Natural killer cell (primary cell): ENCODE measurements around the gene LHB. TPM values are rescaled to one million over a fixed set of nuclear protein-coding genes. Genes with fewer than 3 reads are reported as not detected.
A peak's percentile ranks its signal among the peaks of the same experiment; 100 is the strongest.

Experiments
- ATAC-seq, 3 donors: fragments of 150-1000 bp in 2 of 3; fragments of 200-7000 bp in 1 of 3; cut with Tn5 transposase; 1 replicate in 1 of 3; 2 replicates in 2 of 3; pipeline ENCODE4 v1.10.0; 2021; ENCODE audit warnings: mild to moderate bottlenecking in 2 of 3, moderate library complexity in 2 of 3
- DNase-seq, 2 donors: peaks; one replicate each; pipeline versions ENCODE4 v3.0.0 to v3.0.0-alpha.2; 2013 to 2021; ENCODE audit warnings: mixed read lengths in 1 of 2
- H3K27ac ChIP-seq: one replicate; pipeline ENCODE4 v1.5.1; 2013; ENCODE audit warnings: mild to moderate bottlenecking, low read length
- H3K27me3 ChIP-seq: one replicate; pipeline ENCODE4 v1.6.1; 2013; ENCODE audit warnings: low read length; ENCODE audit not compliant: control insufficient read depth, insufficient read depth
- H3K36me3 ChIP-seq: one replicate; pipeline ENCODE4 v1.6.1; 2013; ENCODE audit warnings: low read length; ENCODE audit not compliant: control insufficient read depth, insufficient read depth
- H3K4me1 ChIP-seq: one replicate; pipeline ENCODE4 v1.6.1; 2013; ENCODE audit warnings: low read length; ENCODE audit not compliant: control insufficient read depth, insufficient read depth
- H3K4me3 ChIP-seq: one replicate; pipeline ENCODE4 v1.5.1; 2013; ENCODE audit warnings: low read length
- H3K9me3 ChIP-seq: one replicate; pipeline ENCODE4 v1.6.1; 2013; ENCODE audit warnings: low read length; ENCODE audit not compliant: control insufficient read depth, insufficient read depth
- H3K27ac Mint-ChIP-seq, 2 donors: one replicate each; pipeline ENCODE4 v1.8.0; 2022; ENCODE audit warnings: mild to moderate bottlenecking in 2 of 2, mixed read lengths in 2 of 2, moderate library complexity in 1 of 2
- H3K27me3 Mint-ChIP-seq, 2 donors: one replicate each; pipeline ENCODE4 v1.8.0; 2022; ENCODE audit warnings: low read depth in 2 of 2, mixed read lengths in 2 of 2
- H3K36me3 Mint-ChIP-seq: one replicate; pipeline ENCODE4 v1.8.0; 2022; ENCODE audit warnings: mixed read lengths
- H3K4me1 Mint-ChIP-seq, 2 donors: one replicate each; pipeline ENCODE4 v1.8.0; 2022; ENCODE audit warnings: mixed read lengths in 2 of 2
- H3K4me3 Mint-ChIP-seq: one replicate; pipeline ENCODE4 v1.8.0; 2022; ENCODE audit warnings: mild to moderate bottlenecking, moderate library complexity, mixed read lengths
- H3K9me3 Mint-ChIP-seq, 2 donors: one replicate each; pipeline ENCODE4 v1.8.0; 2022; ENCODE audit warnings: mixed read lengths in 2 of 2
- CTCF ChIP-seq: fragments of 200-600 bp; IDR thresholded peaks from one replicate; pipeline ENCODE4 v1.8.0; 2022; ENCODE audit warnings: antibody characterized with exemption
- WGBS: methylation state at CpG from one replicate; pipeline ENCODE4 v1.1.7; 2013; ENCODE audit warnings: missing lambda C conversion rate; ENCODE audit not compliant: insufficient coverage; 5-methylcytosine and 5-hydroxymethylcytosine counted together
- intact Hi-C: fragments of 100-400 bp; cut with micrococcal nuclease; formaldehyde crosslinking; loops from one replicate; pipeline ENCODE4 v1.14.2; 2022
- total RNA-seq, 4 donors: library from RNA; stranded (reverse); fragments of 120-200 nt in 1 of 4; gene quantifications; one replicate each; pipeline versions ENCODE4 v1.2.3 to v1.2.4, GENCODE V29; 2013 to 2022

The LHB gene
- total RNA-seq, 3 donors from 2014 or later (not counting 1 experiment from before 2014, with no cell fraction given): 1.4 TPM; not detected in 2

GRCh38 chr19:49064029-49064629 lies 47.2 kb upstream of the LHB start:
- no peaks in the 10 kb centered on the region for H3K4me1 Mint-ChIP-seq
- no peak overlapping the region for H3K27ac Mint-ChIP-seq
- no peak for TF ChIP-seq CTCF
- 59% methylated on average over 10 of the region's 10 CpGs for WGBS
- no peak overlapping the region for H3K27ac ChIP-seq
- H3K9me3 Mint-ChIP-seq: no peaks in the 10 kb centered on the region
- no peaks in the 10 kb centered on the region for H3K4me1 ChIP-seq
- no peaks in the 10 kb centered on the region for H3K36me3 ChIP-seq
- no peak overlapping the region for H3K4me3 ChIP-seq
- intact Hi-C loops: no loop called here
- peaks cover 9% of the 10 kb centered on the region for H3K27me3 ChIP-seq
- ATAC-seq (no peak), DNase-seq (no peak)
- peaks cover 44 to 49% of the 10 kb centered on the region in 2 donors for H3K27me3 Mint-ChIP-seq
- H3K4me3 Mint-ChIP-seq: no peak overlapping the region
- H3K9me3 ChIP-seq: no peaks in the 10 kb centered on the region
- no peaks in the 10 kb centered on the region for H3K36me3 Mint-ChIP-seq

GRCh38 chr19:49061445-49061844 lies 44.6 kb upstream of the LHB start:
- peak in 2 of 3 donors; percentile 15 to 48 for ATAC-seq
- peaks cover 16 to 18% of the 10 kb centered on the region in 2 donors for H3K4me1 Mint-ChIP-seq
- Histone ChIP-seq H3K4me1 (peaks cover 17% of the 10 kb centered on the region), H3K27me3 (peaks cover 28% of the 10 kb centered on the region), H3K9me3 (no peaks in the 10 kb centered on the region), H3K4me3 (no peak overlapping the region), H3K36me3 (no peaks in the 10 kb centered on the region), H3K27ac (no peak overlapping the region)
- intact Hi-C loops: no loop called here
- H3K4me3 Mint-ChIP-seq: no peak overlapping the region
- no peak for DNase-seq
- H3K36me3 Mint-ChIP-seq: no peaks in the 10 kb centered on the region
- 38% methylated on average over 25 of the region's 25 CpGs for WGBS
- H3K9me3 Mint-ChIP-seq: no peaks in the 10 kb centered on the region
- peaks cover 46 to 52% of the 10 kb centered on the region in 2 donors for H3K27me3 Mint-ChIP-seq
- H3K27ac Mint-ChIP-seq: no peak overlapping the region
- TF ChIP-seq CTCF: no peak

GRCh38 chr19:49061000-49061399 lies 44.1 kb upstream of the LHB start:
- peak overlapping the region; percentile 35 for H3K4me3 Mint-ChIP-seq
- H3K4me3 ChIP-seq: no peak overlapping the region
- no peak for TF ChIP-seq CTCF
- H3K36me3 Mint-ChIP-seq: no peaks in the 10 kb centered on the region
- 97% methylated on average over 2 of the region's 2 CpGs for WGBS
- H3K36me3 ChIP-seq: no peaks in the 10 kb centered on the region
- DNase-seq: no peak
- H3K27me3 ChIP-seq: peaks cover 29% of the 10 kb centered on the region
- peaks cover 20 to 22% of the 10 kb centered on the region in 2 donors for H3K4me1 Mint-ChIP-seq
- H3K27me3 Mint-ChIP-seq: peaks cover 42 to 48% of the 10 kb centered on the region in 2 donors
- no peaks in the 10 kb centered on the region for H3K9me3 ChIP-seq
- peaks cover 21% of the 10 kb centered on the region for H3K4me1 ChIP-seq
- intact Hi-C loops: no loop called here
- no peak overlapping the region for H3K27ac ChIP-seq
- H3K9me3 Mint-ChIP-seq: no peaks in the 10 kb centered on the region
- H3K27ac Mint-ChIP-seq: no peak overlapping the region
- ATAC-seq: no peak

GRCh38 chr19:49059053-49059452 lies 42.2 kb upstream of the LHB start:
- Mint-ChIP-seq H3K36me3 (no peaks in the 10 kb centered on the region), H3K27me3 (peaks cover 35 to 40% of the 10 kb centered on the region in 2 donors), H3K9me3 (no peaks in the 10 kb centered on the region), H3K4me1 (peaks cover 21 to 24% of the 10 kb centered on the region in 2 donors), H3K27ac (no peak overlapping the region), H3K4me3 (peak overlapping the region; percentile 25)
- DNase-seq: no peak
- no peak for TF ChIP-seq CTCF
- 68% methylated on average over 9 of the region's 9 CpGs for WGBS
- no peak for ATAC-seq
- intact Hi-C loops: no loop called here
- Histone ChIP-seq H3K9me3 (no peaks in the 10 kb centered on the region), H3K36me3 (no peaks in the 10 kb centered on the region), H3K27ac (no peak overlapping the region), H3K4me3 (no peak overlapping the region), H3K4me1 (peaks cover 26% of the 10 kb centered on the region), H3K27me3 (peaks cover 30% of the 10 kb centered on the region)
